BE2C (cell line): Measurements from ENCODE around the gene ARHGAP18.

Experiments used
- DNase-seq: peaks from one replicate; pipeline ENCODE4 v3.0.0-alpha.2; 2020
- H3K27me3 ChIP-seq: fragments of 250-450 bp; sonication (Bioruptor Pico); 2 replicates; pipeline ENCODE4 v1.5.1; 2020; ENCODE audit warnings: mild to moderate bottlenecking
- H3K36me3 ChIP-seq: fragments of 250-450 bp; sonication (Bioruptor Pico); 2 replicates; pipeline ENCODE4 v1.5.1; 2020; ENCODE audit warnings: mild to moderate bottlenecking
- H3K4me1 ChIP-seq: fragments of 250-450 bp; sonication (Bioruptor Pico); 2 replicates; pipeline ENCODE4 v1.5.1; 2020
- H3K4me3 ChIP-seq: 2 replicates; pipeline ENCODE4 v1.5.1; 2011; ENCODE audit warnings: low read depth, low read length
- H3K9me3 ChIP-seq: fragments of 250-450 bp; sonication (Bioruptor Pico); 2 replicates; pipeline ENCODE4 v1.5.1; 2020
- CTCF ChIP-seq: IDR thresholded peaks from 2 replicates; pipeline ENCODE4 v1.5.1; 2012; ENCODE audit warnings: mild to moderate bottlenecking, low read depth, low read length

Gene ARHGAP18

GRCh38 chr6:129638055-129638684 is 71.8 kb downstream of the ARHGAP18 start:
- TF ChIP-seq CTCF: no peak
- H3K27me3 ChIP-seq: no peaks in the 10 kb centered on the region
- no peak for DNase-seq
- no peak overlapping the region for H3K4me3 ChIP-seq
- H3K36me3 ChIP-seq: no peaks in the 10 kb centered on the region
- H3K9me3 ChIP-seq: no peaks in the 10 kb centered on the region
- H3K4me1 ChIP-seq: 0 out of 2 replicates have a peak, but pooled peaks cover 3% of the 10 kb centered on the region

GRCh38 chr6:129637340-129638054 is 72.5 kb downstream of the ARHGAP18 start:
- 0 out of 2 replicates have a peak, but pooled peaks cover 3% of the 10 kb centered on the region for H3K4me1 ChIP-seq
- DNase-seq: no peak

GRCh38 chr6:129635396-129636130 is 74.4 kb downstream of the ARHGAP18 start:
- no peaks in the 10 kb centered on the region for H3K36me3 ChIP-seq
- no peak for DNase-seq
- no peak for TF ChIP-seq CTCF
- H3K4me1 ChIP-seq: 0 out of 2 replicates have a peak, but pooled peaks cover 3% of the 10 kb centered on the region
- H3K4me3 ChIP-seq: no peak overlapping the region
- H3K9me3 ChIP-seq: no peaks in the 10 kb centered on the region
- H3K27me3 ChIP-seq: no peaks in the 10 kb centered on the region

More at GRCh38 chr6:129637340-129638054, 72.5 kb downstream of the ARHGAP18 start:
- H3K36me3 ChIP-seq: no peaks in the 10 kb centered on the region
- no peak for TF ChIP-seq CTCF
- H3K27me3 ChIP-seq: no peaks in the 10 kb centered on the region
- no peaks in the 10 kb centered on the region for H3K9me3 ChIP-seq
- no peak overlapping the region for H3K4me3 ChIP-seq

- DNase-seq: no peak
- no peak for TF ChIP-seq CTCF
- Histone ChIP-seq H3K4me3 (no peak overlapping the region), H3K4me1 (0 out of 2 replicates have a peak, but pooled peaks cover 3% of the 10 kb centered on the region), H3K36me3 (no peaks in the 10 kb centered on the region), H3K27me3 (no peaks in the 10 kb centered on the region), H3K9me3 (no peaks in the 10 kb centered on the region)
Observed at GRCh38 chr6:129634411-129635230, 75.4 kb downstream of the ARHGAP18 start.

GRCh38 chr6:129633529-129633928 is 76.4 kb downstream of the ARHGAP18 start:
- no peaks in the 10 kb centered on the region for H3K4me1 ChIP-seq
- no peaks in the 10 kb centered on the region for H3K27me3 ChIP-seq
- H3K4me3 ChIP-seq: no peak overlapping the region
- no peaks in the 10 kb centered on the region for H3K9me3 ChIP-seq
- TF ChIP-seq CTCF: no peak
- no peak for DNase-seq
- no peaks in the 10 kb centered on the region for H3K36me3 ChIP-seq
